OCI-LY1 (cell line): Measurements from ENCODE around the gene ACYP2.

ENCODE experiments used
- H2AFZ ChIP-seq: fragments of 200-600 bp; sonication (generic), shearing (Covaris generic); 2 replicates; pipeline ENCODE4 v1.6.0; 2014; ENCODE audit warnings: antibody characterized with exemption, mild to moderate bottlenecking, low read length
- H3F3A ChIP-seq: fragments of 200-600 bp; sonication (generic), shearing (Covaris generic); 2 replicates; pipeline ENCODE4 v1.6.0; 2014; ENCODE audit warnings: mild to moderate bottlenecking, antibody characterized with exemption, low read length, moderate library complexity; ENCODE audit not compliant: insufficient read depth
- H3K27ac ChIP-seq: fragments of 200-600 bp; sonication (generic); 2 replicates; pipeline ENCODE4 v1.5.1; 2014; ENCODE audit warnings: low read length, mixed run types, mild to moderate bottlenecking, low read depth; ENCODE audit not compliant: poor library complexity, severe bottlenecking
- H3K27me3 ChIP-seq: fragments of 200-600 bp; sonication (generic); 2 replicates; pipeline ENCODE4 v1.6.0; 2014; ENCODE audit warnings: antibody characterized with exemption, mild to moderate bottlenecking, low read length, moderate library complexity; ENCODE audit not compliant: insufficient read depth
- H3K36me3 ChIP-seq: fragments of 200-600 bp; sonication (generic); 2 replicates; pipeline ENCODE4 v1.6.1; 2014; ENCODE audit warnings: mild to moderate bottlenecking, antibody characterized with exemption, low read length, moderate library complexity, mixed read lengths; ENCODE audit not compliant: insufficient read depth
- H3K4me1 ChIP-seq: fragments of 200-600 bp; sonication (generic); 2 replicates; pipeline ENCODE4 v1.5.1; 2014; ENCODE audit warnings: mild to moderate bottlenecking, low read length, moderate library complexity; ENCODE audit not compliant: insufficient read depth, severe bottlenecking
- H3K4me2 ChIP-seq: fragments of 200-600 bp; sonication (generic), shearing (Covaris generic); 2 replicates; pipeline ENCODE4 v1.6.1; 2014; ENCODE audit warnings: low read length
- H3K4me3 ChIP-seq: fragments of 200-600 bp; sonication (generic); 2 replicates; pipeline ENCODE4 v1.5.1; 2014; ENCODE audit warnings: low read length, low read depth, mild to moderate bottlenecking, mixed read lengths; ENCODE audit not compliant: poor library complexity, severe bottlenecking
- H3K79me2 ChIP-seq: fragments of 200-600 bp; shearing (Covaris generic); 2 replicates; pipeline ENCODE4 v1.6.1; 2016; ENCODE audit warnings: mixed run types, low read length, mixed read lengths; ENCODE audit not compliant: insufficient read depth
- H3K9ac ChIP-seq: fragments of 200-600 bp; sonication (generic), shearing (Covaris generic); 2 replicates; pipeline ENCODE4 v1.6.1; 2014; ENCODE audit warnings: mild to moderate bottlenecking, low read length, mixed read lengths
- H3K9me2 ChIP-seq: fragments of 200-600 bp; sonication (generic), shearing (Covaris generic); 2 replicates; pipeline ENCODE4 v1.6.1; 2014; ENCODE audit warnings: low read depth, mild to moderate bottlenecking, low read length, mixed read lengths
- H3K9me3 ChIP-seq: fragments of 200-600 bp; shearing (Covaris generic); 2 replicates; pipeline ENCODE4 v1.6.1; 2014; ENCODE audit warnings: low read length, mixed read lengths
- H4K20me1 ChIP-seq: fragments of 200-600 bp; sonication (generic), shearing (Covaris generic); 2 replicates; pipeline ENCODE4 v1.6.0; 2016; ENCODE audit warnings: mild to moderate bottlenecking, low read length; ENCODE audit not compliant: insufficient read depth
- EZH2 ChIP-seq: fragments of 200-600 bp; sonication (generic), shearing (Covaris generic); IDR thresholded peaks from 2 replicates; pipeline ENCODE4 v1.8.0; 2017; ENCODE audit warnings: borderline replicate concordance, mixed run types, mild to moderate bottlenecking, antibody characterized with exemption, low read length, moderate library complexity, mixed read lengths
- TF ChIP-seq, protein P1 (sequence below): fragments of 200-600 bp; sonication (generic), shearing (Covaris generic); IDR thresholded peaks from 2 replicates; pipeline ENCODE4 v1.5.1; 2017; ENCODE audit warnings: mild to moderate bottlenecking, antibody characterized with exemption, low read length, moderate library complexity, mixed read lengths

The ACYP2 gene

DNA sequence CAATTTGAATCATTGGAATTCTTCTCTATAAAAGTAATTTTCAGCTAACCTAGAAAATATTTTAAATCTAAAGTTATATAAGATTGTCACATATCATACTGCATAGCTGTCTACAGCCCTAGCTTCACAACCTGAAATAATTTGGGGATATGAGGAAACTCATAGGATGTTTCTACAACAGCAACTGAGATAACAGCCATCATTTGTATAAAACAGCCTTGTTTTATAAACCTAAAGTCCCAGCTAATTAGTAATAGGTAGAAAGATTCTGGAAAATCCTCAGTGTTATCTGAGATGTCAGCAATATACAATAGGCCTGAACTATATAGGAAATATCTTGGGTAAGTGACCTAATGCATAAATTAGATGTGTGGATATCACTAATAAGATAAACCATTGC is 188.2 kb downstream of the ACYP2 start:
- Histone ChIP-seq H3K9me3 (no peaks in the 10 kb centered on the region), H3K4me2 (no peak overlapping the region), H3K4me3 (no peak overlapping the region), H3K9ac (no peak overlapping the region), H3K36me3 (no peaks in the 10 kb centered on the region), H3F3A (no peaks in the 10 kb centered on the region), H3K27me3 (no peaks in the 10 kb centered on the region), H3K9me2 (no peaks in the 10 kb centered on the region), H3K27ac (no peak overlapping the region), H4K20me1 (no peaks in the 10 kb centered on the region), H2AFZ (no peak overlapping the region), H3K79me2 (no peaks in the 10 kb centered on the region), H3K4me1 (no peaks in the 10 kb centered on the region)
- TF ChIP-seq, protein P1, sequence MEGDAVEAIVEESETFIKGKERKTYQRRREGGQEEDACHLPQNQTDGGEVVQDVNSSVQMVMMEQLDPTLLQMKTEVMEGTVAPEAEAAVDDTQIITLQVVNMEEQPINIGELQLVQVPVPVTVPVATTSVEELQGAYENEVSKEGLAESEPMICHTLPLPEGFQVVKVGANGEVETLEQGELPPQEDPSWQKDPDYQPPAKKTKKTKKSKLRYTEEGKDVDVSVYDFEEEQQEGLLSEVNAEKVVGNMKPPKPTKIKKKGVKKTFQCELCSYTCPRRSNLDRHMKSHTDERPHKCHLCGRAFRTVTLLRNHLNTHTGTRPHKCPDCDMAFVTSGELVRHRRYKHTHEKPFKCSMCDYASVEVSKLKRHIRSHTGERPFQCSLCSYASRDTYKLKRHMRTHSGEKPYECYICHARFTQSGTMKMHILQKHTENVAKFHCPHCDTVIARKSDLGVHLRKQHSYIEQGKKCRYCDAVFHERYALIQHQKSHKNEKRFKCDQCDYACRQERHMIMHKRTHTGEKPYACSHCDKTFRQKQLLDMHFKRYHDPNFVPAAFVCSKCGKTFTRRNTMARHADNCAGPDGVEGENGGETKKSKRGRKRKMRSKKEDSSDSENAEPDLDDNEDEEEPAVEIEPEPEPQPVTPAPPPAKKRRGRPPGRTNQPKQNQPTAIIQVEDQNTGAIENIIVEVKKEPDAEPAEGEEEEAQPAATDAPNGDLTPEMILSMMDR = no peak
- no peak for TF ChIP-seq EZH2

DNA sequence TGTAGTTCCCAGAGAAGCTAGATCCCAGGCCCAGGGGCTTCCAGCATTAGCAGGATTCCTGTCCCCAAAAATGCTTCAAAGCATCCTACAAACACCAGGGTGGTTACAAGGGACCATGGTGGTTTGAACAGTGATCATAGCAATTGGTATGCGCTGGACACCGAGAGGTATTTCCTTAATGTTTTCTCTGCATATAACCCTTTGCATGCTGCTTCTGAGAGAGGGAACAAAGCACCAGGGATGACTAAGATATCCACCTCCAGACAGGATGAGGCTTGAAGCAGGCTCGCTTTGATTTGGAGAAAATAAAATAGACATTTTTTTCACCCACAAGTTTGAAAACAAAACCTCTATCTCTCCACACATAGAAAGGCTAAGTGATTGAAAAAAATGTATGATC is 191.1 kb downstream of the ACYP2 start:
- Histone ChIP-seq H3K4me2 (no peak overlapping the region), H3K4me3 (no peak overlapping the region), H2AFZ (no peak overlapping the region), H3K9ac (no peak overlapping the region), H3K79me2 (no peaks in the 10 kb centered on the region), H3K27me3 (no peaks in the 10 kb centered on the region), H3F3A (no peaks in the 10 kb centered on the region), H3K36me3 (no peaks in the 10 kb centered on the region), H3K4me1 (no peaks in the 10 kb centered on the region), H4K20me1 (no peaks in the 10 kb centered on the region), H3K9me2 (no peaks in the 10 kb centered on the region), H3K27ac (no peak overlapping the region), H3K9me3 (no peaks in the 10 kb centered on the region)
- TF ChIP-seq, protein P1 = no peak
- TF ChIP-seq EZH2 = no peak

DNA sequence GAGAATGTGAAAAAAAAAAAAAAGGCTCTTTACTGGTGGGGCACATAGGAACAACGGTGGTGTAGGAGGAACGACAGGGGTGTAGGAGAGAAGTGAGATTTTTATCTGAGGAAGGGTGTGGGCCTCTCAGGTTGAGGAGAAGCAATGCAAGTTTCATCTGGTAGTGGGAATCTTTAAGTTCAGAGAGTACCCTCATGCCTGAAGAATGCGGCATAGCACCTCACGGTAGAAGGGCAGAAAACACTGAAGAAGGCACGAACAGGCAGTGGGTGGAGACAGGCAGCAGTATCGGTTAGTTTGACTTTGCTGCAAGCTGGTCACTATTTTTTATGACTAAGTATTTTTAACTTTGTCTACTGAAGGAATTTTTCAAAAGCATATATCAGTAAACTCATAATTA is 192.8 kb downstream of the ACYP2 start:
- H3K4me1 ChIP-seq = no peaks in the 10 kb centered on the region

More for the DNA sequence above, 192.8 kb downstream of the ACYP2 start:
- no peaks in the 10 kb centered on the region for H4K20me1 ChIP-seq
- H3K9ac ChIP-seq = no peak overlapping the region
- H3K27me3 ChIP-seq = no peaks in the 10 kb centered on the region
- H3K9me2 ChIP-seq = no peaks in the 10 kb centered on the region
- H3K9me3 ChIP-seq = no peaks in the 10 kb centered on the region
- no peak overlapping the region for H3K4me3 ChIP-seq
- H3K36me3 ChIP-seq = no peaks in the 10 kb centered on the region
- TF ChIP-seq, protein P1 = no peak
- TF ChIP-seq EZH2 = no peak
- H2AFZ ChIP-seq = no peak overlapping the region
- no peaks in the 10 kb centered on the region for H3F3A ChIP-seq
- H3K27ac ChIP-seq = no peak overlapping the region
- no peak overlapping the region for H3K4me2 ChIP-seq
- H3K79me2 ChIP-seq = no peaks in the 10 kb centered on the region
